HUES6 (cell line): ENCODE data around the gene SSTR4.
"Not testable (repeated sequence)": the region's sequence is repeated elsewhere in the genome, so short reads cannot be mapped to it uniquely, and the experiment has no call there.

ENCODE experiments used
- H3K27ac ChIP-seq: 2 replicates; pipeline ENCODE4 v1.7.0; 2013; ENCODE audit warnings: low read depth, mild to moderate bottlenecking, low read length, inconsistent platforms
- H3K27me3 ChIP-seq: 2 replicates; pipeline ENCODE4 v1.6.1; 2013; ENCODE audit warnings: low read length; ENCODE audit not compliant: control insufficient read depth, insufficient read depth
- H3K36me3 ChIP-seq: 2 replicates; pipeline ENCODE4 v1.6.1; 2013; ENCODE audit warnings: low read length; ENCODE audit not compliant: control insufficient read depth, insufficient read depth
- H3K4me1 ChIP-seq: 2 replicates; pipeline ENCODE4 v1.6.1; 2013; ENCODE audit warnings: low read length; ENCODE audit not compliant: control insufficient read depth, insufficient read depth
- H3K4me3 ChIP-seq: 2 replicates; pipeline ENCODE4 v1.5.1; 2013; ENCODE audit warnings: low read depth, low read length
- H3K9ac ChIP-seq: one replicate; pipeline ENCODE4 v1.6.1; 2013; ENCODE audit warnings: mild to moderate bottlenecking, low read length
- H3K9me3 ChIP-seq: 2 replicates; pipeline ENCODE4 v1.6.1; 2013; ENCODE audit warnings: low read depth, low read length; ENCODE audit not compliant: control insufficient read depth, insufficient read depth

SSTR4 gene

DNA sequence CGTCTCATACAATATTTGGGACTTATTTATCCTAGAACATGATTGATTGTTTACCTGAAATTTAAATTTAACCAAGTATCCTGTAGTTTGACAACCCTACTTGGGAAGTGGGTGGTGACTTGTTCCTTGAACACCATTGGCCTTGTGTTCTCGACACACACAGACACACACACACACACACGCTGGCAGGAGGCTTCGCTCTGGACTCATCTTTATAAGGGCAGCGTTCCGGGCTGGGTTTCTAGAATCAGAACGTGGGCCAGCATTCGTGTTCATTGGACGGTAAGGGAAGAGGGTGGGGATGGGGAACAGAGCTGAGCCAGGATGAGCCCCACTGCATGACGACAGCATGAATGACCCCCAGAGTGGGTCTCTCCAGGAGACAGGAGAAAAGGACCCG lies 16.2 kb upstream of the SSTR4 start:
- Histone ChIP-seq H3K9me3 (no peaks in the 10 kb centered on the region), H3K4me3 (no peak overlapping the region), H3K4me1 (peaks cover 8% of the 10 kb centered on the region), H3K27me3 (no peaks in the 10 kb centered on the region), H3K27ac (no peak overlapping the region), H3K36me3 (no peaks in the 10 kb centered on the region), H3K9ac (no peak overlapping the region)

DNA sequence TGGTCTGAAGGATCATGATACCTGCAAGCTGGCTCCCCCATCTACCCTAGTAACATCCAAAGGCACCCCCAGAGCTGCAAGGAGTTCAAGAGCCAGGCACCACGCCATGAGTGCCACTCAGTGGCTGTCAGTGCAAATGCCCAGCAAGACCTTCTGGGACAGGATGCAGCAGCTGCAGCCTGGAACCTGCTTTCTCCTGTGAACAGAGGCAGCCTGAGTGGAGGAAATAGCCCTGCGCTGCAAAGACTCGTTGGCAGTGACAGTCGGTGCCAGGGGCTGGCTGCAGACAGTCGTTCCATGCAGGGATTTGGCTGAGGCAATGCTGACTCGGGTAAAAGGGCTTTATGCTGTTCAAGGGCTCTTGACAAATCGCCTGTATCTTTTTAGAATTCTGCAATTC lies 15.7 kb upstream of the SSTR4 start:
- Histone ChIP-seq H3K4me1 (peaks cover 8% of the 10 kb centered on the region), H3K27ac (no peak overlapping the region), H3K9me3 (no peaks in the 10 kb centered on the region), H3K9ac (no peak overlapping the region), H3K4me3 (no peak overlapping the region), H3K27me3 (no peaks in the 10 kb centered on the region), H3K36me3 (no peaks in the 10 kb centered on the region)

DNA sequence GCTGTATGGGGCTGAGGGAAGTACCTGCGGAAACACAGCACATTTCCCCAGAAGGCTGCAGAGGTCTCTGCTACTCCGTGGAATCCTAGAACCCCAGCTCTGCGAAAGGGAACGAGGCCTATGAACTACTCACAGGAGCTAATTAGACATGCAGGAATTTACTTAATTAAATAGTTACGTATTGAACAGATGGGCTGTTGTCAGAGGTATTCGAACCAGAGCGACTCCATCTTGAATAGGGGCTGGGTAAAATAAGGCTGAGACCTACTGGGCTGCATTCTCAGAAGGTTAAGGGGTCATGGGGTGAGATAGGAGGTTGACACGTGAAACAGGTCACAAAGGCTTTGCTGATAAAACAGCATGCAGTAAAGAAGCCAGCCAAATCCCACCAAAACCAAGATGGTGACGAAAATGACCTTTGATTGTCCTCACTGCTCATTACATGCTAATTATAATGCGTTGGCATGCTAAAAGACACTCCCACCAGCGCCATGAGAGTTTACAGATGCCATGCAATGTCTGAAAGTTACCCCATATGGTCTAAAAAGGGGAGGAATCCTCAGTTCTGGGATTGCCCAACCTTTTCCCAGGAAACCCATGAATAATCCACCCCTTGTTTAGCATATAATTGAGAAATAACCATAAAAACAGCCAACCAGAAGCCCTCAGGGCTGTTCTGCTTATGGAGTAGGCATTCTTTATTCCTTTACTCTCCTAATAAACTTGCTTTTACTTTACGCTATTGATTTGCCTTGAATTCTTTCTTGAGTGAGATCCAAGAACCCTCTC lies 14.7 kb upstream of the SSTR4 start:
- Histone ChIP-seq H3K27ac (no peak overlapping the region), H3K9ac (no peak overlapping the region), H3K27me3 (no peaks in the 10 kb centered on the region), H3K4me3 (no peak overlapping the region), H3K9me3 (no peaks in the 10 kb centered on the region), H3K36me3 (no peaks in the 10 kb centered on the region), H3K4me1 (peaks cover 11% of the 10 kb centered on the region)

DNA sequence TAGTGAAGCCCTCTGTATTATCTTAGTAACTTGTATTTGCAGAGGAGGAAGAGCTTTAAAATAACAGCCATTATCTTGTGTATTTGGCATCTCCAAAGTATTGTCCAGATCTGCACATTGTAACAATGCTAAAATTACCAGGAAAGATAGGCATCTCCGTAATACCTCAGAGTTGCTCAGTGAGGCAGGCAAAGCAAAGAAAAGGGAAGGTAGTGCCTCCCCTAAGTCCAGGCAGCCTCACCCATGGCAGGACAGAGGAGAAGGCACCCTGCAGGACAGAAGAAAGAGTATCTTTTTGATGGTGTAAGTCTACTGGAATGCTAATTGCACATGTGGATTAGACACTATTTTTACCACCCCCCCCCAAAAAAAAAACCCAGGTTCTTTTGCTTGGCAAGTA lies 13.6 kb upstream of the SSTR4 start:
- Histone ChIP-seq H3K9me3 (no peaks in the 10 kb centered on the region), H3K9ac (no peak overlapping the region), H3K4me1 (peaks cover 11% of the 10 kb centered on the region), H3K27ac (no peak overlapping the region), H3K36me3 (no peaks in the 10 kb centered on the region), H3K27me3 (no peaks in the 10 kb centered on the region), H3K4me3 (no peak overlapping the region)

DNA sequence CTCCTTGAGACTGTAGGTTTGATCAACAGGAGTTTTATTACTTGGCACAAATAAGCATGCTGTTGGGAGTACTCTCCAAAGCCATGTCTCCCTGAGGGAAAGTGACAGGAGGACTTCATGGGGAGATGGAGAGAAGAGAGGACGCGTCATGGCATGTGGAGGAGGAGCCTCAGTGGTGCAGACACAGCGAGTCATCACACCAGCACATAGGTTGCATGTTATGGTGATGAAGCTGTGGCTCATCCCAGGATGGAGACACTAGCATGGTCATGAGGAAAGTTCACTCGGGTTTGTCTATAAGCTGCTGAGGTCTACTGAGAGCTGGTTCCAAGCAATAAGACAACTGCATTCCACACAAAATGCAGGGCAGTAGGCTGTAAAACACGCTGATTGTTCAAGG lies 13.2 kb upstream of the SSTR4 start:
- H3K9me3 ChIP-seq, result no peaks in the 10 kb centered on the region
- H3K27me3 ChIP-seq, result no peaks in the 10 kb centered on the region
- peaks cover 10% of the 10 kb centered on the region for H3K4me1 ChIP-seq
- H3K36me3 ChIP-seq, result no peaks in the 10 kb centered on the region
- no peak overlapping the region for H3K9ac ChIP-seq
- H3K27ac ChIP-seq, result no peak overlapping the region
- no peak overlapping the region for H3K4me3 ChIP-seq

DNA sequence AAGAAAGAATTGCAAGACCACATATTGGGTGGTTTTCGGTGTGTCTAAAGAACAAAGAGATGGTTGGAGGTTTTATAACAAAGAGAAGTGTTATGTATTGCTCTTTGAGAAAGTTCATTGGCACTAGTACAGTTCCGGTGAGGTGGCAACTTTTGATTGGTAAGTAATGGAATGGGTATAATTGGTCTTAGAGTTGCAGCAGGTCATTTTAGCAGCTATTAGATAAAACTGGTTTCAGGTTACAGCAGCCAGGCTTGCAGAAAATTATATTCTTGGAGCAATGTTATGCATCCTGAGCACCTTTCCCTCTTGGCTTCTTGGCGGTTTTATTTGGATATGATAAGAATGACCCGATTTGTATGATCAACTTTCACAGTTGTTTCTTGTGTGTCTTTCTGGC lies 12.3 kb upstream of the SSTR4 start:
- Histone ChIP-seq H3K27ac (no peak overlapping the region), H3K27me3 (peaks cover 3% of the 10 kb centered on the region; the same call in 1 of the 2 replicates), H3K4me1 (peaks cover 3% of the 10 kb centered on the region; the same call in 1 of the 2 replicates), H3K9me3 (no peaks in the 10 kb centered on the region), H3K9ac (no peak overlapping the region), H3K36me3 (no peaks in the 10 kb centered on the region), H3K4me3 (no peak overlapping the region)

DNA sequence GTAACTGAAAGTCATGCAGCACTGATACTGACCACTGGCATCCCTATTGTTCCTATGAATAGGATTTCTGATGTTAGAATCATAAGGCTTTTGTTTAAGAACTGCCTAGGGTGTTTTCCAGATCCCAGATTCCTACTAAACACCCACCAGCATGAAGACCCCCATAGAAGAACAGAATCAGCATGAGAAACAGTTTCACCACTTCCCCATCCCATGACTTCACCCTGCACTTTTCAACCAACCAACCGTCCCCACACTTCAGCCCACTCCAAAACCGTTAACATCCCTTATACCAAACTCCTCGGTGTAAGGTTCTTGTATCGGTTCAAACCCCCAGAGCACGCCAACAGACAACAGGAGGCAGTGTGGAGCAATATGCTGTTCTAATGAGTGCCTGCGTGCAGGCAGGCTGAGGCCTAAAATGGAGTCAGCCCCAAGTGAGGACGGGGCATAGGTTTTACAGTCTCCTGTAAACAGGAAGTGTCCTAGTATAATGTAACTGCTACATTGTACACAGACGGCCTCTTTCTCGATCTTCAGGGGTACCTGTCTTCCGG lies 11.4 kb upstream of the SSTR4 start:
- peaks cover 3% of the 10 kb centered on the region; the same call in 1 of the 2 replicates for H3K27me3 ChIP-seq
- H3K9ac ChIP-seq, result no peak overlapping the region
- no peak overlapping the region for H3K4me3 ChIP-seq
- H3K36me3 ChIP-seq, result no peaks in the 10 kb centered on the region
- H3K4me1 ChIP-seq, result peaks cover 3% of the 10 kb centered on the region; the same call in 1 of the 2 replicates
- no peak overlapping the region for H3K27ac ChIP-seq
- no peaks in the 10 kb centered on the region for H3K9me3 ChIP-seq

DNA sequence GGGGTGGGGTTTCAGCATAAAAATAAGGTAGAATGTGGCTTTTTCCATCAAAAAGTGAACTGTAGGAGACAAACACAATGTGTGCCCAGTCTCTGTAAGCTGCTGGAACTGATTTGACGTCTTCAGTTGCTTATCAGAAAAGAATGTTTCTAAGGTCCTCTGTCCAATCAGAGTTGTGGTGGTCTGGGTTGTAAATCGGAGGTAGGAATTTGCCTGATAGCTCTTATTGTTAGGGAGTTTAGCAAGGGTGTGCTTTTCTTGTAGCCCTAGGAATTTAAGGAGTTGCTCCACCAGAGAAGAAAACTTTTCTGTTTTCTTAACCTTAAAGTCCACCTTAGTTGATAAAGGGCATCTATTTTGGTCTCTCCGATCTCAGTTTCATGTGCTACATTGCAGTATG lies 10.4 kb upstream of the SSTR4 start:
- Histone ChIP-seq H3K36me3 (no peaks in the 10 kb centered on the region), H3K9ac (no peak overlapping the region), H3K27ac (no peak overlapping the region), H3K4me3 (no peak overlapping the region), H3K27me3 (peaks cover 3% of the 10 kb centered on the region; the same call in 1 of the 2 replicates), H3K9me3 (no peaks in the 10 kb centered on the region), H3K4me1 (peaks cover 3% of the 10 kb centered on the region; the same call in 1 of the 2 replicates)

DNA sequence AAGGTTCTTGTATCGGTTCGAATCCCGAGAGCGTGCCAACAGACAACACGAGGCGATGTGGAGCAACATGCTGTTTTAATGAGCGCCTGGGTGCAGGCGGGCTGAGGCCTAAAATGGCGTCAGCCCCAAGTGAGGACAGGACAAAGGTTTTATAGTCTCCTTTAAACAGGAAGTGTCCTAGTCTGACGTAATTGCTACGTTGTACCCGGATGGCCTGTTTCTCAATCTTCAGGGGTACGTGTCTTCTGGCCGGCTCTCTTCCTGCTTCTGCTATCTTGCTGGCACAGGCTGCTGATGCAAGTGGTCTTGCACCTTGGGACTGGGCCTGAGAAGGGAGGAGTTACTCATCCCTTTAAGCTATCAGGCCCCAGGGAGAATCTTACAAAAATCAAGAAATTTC lies 9.6 kb upstream of the SSTR4 start:
- H3K9me3 ChIP-seq, result not testable (repeated sequence)

DNA sequence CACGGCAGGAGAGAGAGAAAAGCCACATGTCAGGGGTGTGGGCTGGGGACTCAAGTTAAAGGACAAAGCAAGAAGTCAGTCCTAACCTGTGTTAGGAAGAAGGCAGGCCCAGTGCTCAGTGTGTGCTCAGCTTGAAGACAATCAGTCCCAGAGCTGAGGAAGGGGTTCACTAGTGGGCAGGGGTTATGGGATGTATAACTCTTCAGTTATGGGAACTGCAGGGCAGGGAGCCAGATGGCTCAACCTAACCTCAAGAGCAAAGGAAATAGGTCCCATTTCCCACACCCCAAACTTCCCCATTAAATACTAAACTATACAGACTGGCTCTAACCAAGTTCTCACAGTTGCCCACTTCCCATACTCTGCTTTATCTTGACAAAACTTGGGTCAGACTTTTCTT lies 7.4 kb upstream of the SSTR4 start:
- Histone ChIP-seq H3K9ac (no peak overlapping the region), H3K27ac (no peak overlapping the region), H3K9me3 (no peaks in the 10 kb centered on the region), H3K27me3 (peaks cover 16% of the 10 kb centered on the region), H3K4me3 (no peak overlapping the region), H3K4me1 (peaks cover 3% of the 10 kb centered on the region; the same call in 1 of the 2 replicates), H3K36me3 (no peaks in the 10 kb centered on the region)

More for the DNA sequence above, 9.6 kb upstream of the SSTR4 start:
- H3K27ac ChIP-seq, H3K4me3 ChIP-seq, H3K36me3 ChIP-seq, H3K27me3 ChIP-seq, H3K9ac ChIP-seq, H3K4me1 ChIP-seq: not testable (repeated sequence)

DNA sequence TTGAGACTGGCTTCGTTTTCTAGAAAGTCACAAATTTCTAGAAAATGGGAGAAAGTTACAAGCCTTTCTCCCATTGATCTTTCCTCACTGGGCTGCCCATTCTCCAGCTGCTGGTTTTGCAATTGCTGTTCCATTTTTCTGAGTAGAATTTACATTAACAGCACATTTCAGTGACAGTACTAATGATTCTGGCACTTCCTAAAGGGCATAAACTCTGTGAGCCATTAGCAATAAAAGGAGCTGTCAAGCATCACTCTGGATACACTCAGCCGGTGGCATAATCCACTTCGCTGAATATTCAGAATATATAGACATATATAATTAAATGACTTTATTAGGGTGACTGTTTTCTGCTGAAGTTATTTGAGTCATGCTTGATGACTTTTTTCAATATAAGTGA lies 6.7 kb upstream of the SSTR4 start:
- H3K9me3 ChIP-seq, result no peaks in the 10 kb centered on the region
- H3K27me3 ChIP-seq, result peaks cover 23% of the 10 kb centered on the region
- no peak overlapping the region for H3K4me3 ChIP-seq
- H3K4me1 ChIP-seq, result peaks cover 3% of the 10 kb centered on the region; the same call in 1 of the 2 replicates
- no peak overlapping the region for H3K27ac ChIP-seq
- no peak overlapping the region for H3K9ac ChIP-seq
- no peaks in the 10 kb centered on the region for H3K36me3 ChIP-seq
